ENCODE results near the gene USP14. TPM values are rescaled to one million over a fixed set of nuclear protein-coding genes. Genes with fewer than 3 reads are reported as not detected.
A peak's percentile ranks its signal among the peaks of the same experiment; 100 is the strongest.

USP14 gene
- total RNA-seq, 1 experiment from 2014 or later: 56.1 TPM

- BruUV-seq (replicated peaks): TSS peak; percentile 44
- Histone ChIP-seq H3K9me3 (ENCODE audit: control insufficient read depth in 1 of 2, insufficient read depth in 1 of 2, low read depth in 1 of 2, low read length in 2 of 2) (no peaks in the 10 kb centered on the region), H3K4me2 (ENCODE audit: low read length) (no peak overlapping the region), H3K79me2 (ENCODE audit: insufficient read depth, low read length) (peaks cover 10% of the 10 kb centered on the region), H3K27me3 (ENCODE audit: insufficient read depth, low read length) (no peaks in the 10 kb centered on the region), H3K4me1 (ENCODE audit: control insufficient read depth in 1 of 2, insufficient read depth in 2 of 2, low read length in 2 of 2) (no peaks in the 10 kb centered on the region), H3K36me3 (ENCODE audit: control insufficient read depth in 1 of 2, insufficient read depth in 2 of 2, low read length in 2 of 2) (peaks cover 14 to 25% of the 10 kb centered on the region in 2 experiments), H3K27ac (ENCODE audit: low read depth, low read length) (no peak overlapping the region), H2AFZ (ENCODE audit: low read depth, low read length, poor library complexity, severe bottlenecking) (no peak overlapping the region), H3K9ac (ENCODE audit: low read length) (no peak overlapping the region), H4K20me1 (ENCODE audit: insufficient read depth) (no peaks in the 10 kb centered on the region), H3K9me2 (ENCODE audit: insufficient read depth) (no peaks in the 10 kb centered on the region), H3K4me3 (replicated peaks in 1 of 2; ENCODE audit: low read depth in 1 of 2, low read length in 2 of 2) (no peak overlapping the region)
- ATAC-seq (no peak), DNase-seq (ENCODE audit: low read depth, low spot score) (no peak)
- TF ChIP-seq ZFX (IDR thresholded peaks at IDR 0.05) (no peak), POLR2A (IDR thresholded peaks at IDR 0.05; ENCODE audit: borderline replicate concordance, extremely low read depth, insufficient read depth, insufficient read length) (no peak), CBX3 (IDR thresholded peaks at IDR 0.05; ENCODE audit: low read depth) (no peak), POLR2AphosphoS5 (IDR thresholded peaks at IDR 0.05; ENCODE audit: low read depth, low read length) (no peak), SP1 (IDR thresholded peaks at IDR 0.05; ENCODE audit: low read depth) (no peak), REST (IDR thresholded peaks at IDR 0.05; ENCODE audit: low read depth) (no peak), SIN3A (IDR thresholded peaks at IDR 0.05; ENCODE audit: low read depth) (no peak), SRF (IDR thresholded peaks at IDR 0.05; ENCODE audit: low read depth) (no peak), RAD21 (IDR thresholded peaks at IDR 0.05; ENCODE audit: low read depth) (no peak)
- ChIA-PET CTCF (no interaction called here), RAD21 (ENCODE audit: low non-redundant PET in 1 of 2, low total read pairs in 2 of 2, uncharacterized antibody in 2 of 2, unreplicated experiment in 2 of 2) (no interaction called here), POLR2A (no interaction called here)
- intact Hi-C loops (cut with micrococcal nuclease): no loop called here
Observed at GRCh38 chr18:211582-211981, 53.2 kb downstream of the USP14 start.

GRCh38 chr18:212780-213179, 54.4 kb downstream of the USP14 start:
- Histone ChIP-seq H3K79me2 (ENCODE audit: insufficient read depth, low read length) (peaks cover 10% of the 10 kb centered on the region), H3K27ac (ENCODE audit: low read depth, low read length) (no peak overlapping the region), H3K9me2 (ENCODE audit: insufficient read depth) (no peaks in the 10 kb centered on the region), H3K4me3 (replicated peaks in 1 of 2; ENCODE audit: low read depth in 1 of 2, low read length in 2 of 2) (no peak overlapping the region), H3K4me2 (ENCODE audit: low read length) (no peak overlapping the region), H2AFZ (ENCODE audit: low read depth, low read length, poor library complexity, severe bottlenecking) (no peak overlapping the region), H3K27me3 (ENCODE audit: insufficient read depth, low read length) (no peaks in the 10 kb centered on the region), H4K20me1 (ENCODE audit: insufficient read depth) (no peaks in the 10 kb centered on the region), H3K9me3 (ENCODE audit: control insufficient read depth in 1 of 2, insufficient read depth in 1 of 2, low read depth in 1 of 2, low read length in 2 of 2) (no peaks in the 10 kb centered on the region), H3K4me1 (ENCODE audit: control insufficient read depth in 1 of 2, insufficient read depth in 2 of 2, low read length in 2 of 2) (no peaks in the 10 kb centered on the region), H3K9ac (ENCODE audit: low read length) (no peak overlapping the region), H3K36me3 (ENCODE audit: control insufficient read depth in 1 of 2, insufficient read depth in 2 of 2, low read length in 2 of 2) (peaks cover 14 to 31% of the 10 kb centered on the region in 2 experiments)
- no peak for TF ChIP-seq SIN3A (IDR thresholded peaks at IDR 0.05; ENCODE audit: low read depth)
- peak in 2 of 3 experiments; percentile 3 to 25; a peak in 1 of 6 replicates for TF ChIP-seq CTCF (IDR thresholded peaks at IDR 0.05 in 2 of 3, conservative IDR thresholded peaks at IDR 0.05 in 1 of 3; ENCODE audit: borderline replicate concordance in 1 of 3, insufficient read depth in 1 of 3, low read depth in 2 of 3, low read length in 2 of 3)
- ChIA-PET CTCF (no interaction called here), POLR2A (no interaction called here), RAD21 (ENCODE audit: low non-redundant PET in 1 of 2, low total read pairs in 2 of 2, uncharacterized antibody in 2 of 2, unreplicated experiment in 2 of 2) (no interaction called here)
- no TSS peak for BruUV-seq (replicated peaks)
- no peak for ATAC-seq
- intact Hi-C loops (cut with micrococcal nuclease): no loop called here
- no peak for DNase-seq (ENCODE audit: low read depth, low spot score)
